ENCODE data around the gene FOXC1.

DNA sequence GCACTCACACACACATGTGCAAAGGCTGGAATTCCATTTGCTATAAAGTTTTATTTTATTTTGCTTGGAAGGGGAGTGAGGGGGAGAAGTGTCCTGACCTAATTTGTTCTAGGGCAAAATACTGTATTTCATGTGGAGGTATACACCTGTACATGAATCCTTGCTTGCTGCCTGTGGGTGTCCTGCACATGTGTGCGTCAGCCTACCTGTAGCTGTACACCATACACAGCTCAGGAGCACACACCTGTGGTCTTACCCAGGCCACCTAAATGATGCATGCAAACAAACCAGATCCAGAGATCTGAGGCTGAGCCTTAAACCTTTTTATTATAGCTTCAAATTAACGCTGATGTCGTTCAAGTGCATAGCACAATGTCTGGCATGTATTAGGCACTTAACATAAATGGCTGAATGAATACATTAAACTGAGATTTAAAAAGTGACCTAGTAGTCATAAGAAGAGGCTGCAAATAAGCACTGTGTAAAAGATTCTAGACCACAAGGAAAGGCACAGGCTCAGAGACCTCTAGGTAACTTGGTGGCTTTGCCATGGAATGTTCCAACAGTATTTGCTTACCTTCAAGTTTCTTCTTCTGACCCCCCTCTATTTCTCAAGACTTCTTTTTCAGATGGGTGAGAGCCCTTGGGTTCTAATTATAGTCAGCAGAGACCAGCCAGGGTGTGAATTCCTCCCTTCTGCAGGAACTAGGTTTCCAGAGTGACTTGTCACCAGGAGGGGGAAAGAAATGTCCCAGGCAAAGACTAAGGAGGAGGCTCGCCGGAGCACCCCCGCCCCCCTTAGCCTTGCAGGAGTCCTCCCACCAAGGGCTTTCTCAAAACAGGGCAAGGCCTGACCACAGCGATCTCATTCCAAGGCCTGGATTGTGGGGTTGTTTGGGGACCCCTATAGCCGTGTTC is 13.4 kb downstream of the FOXC1 start:
- TF ChIP-seq POU2F2 (IDR thresholded peaks at IDR 0.05; ENCODE audit: low read depth, low read length) (no peak), TAF1 (IDR thresholded peaks at IDR 0.05; ENCODE audit: low read depth, low read length) (no peak), POLR2A (IDR thresholded peaks at IDR 0.05; ENCODE audit: low read depth, low read length) (no peak), POLR2AphosphoS5 (IDR thresholded peaks at IDR 0.05; ENCODE audit: low read depth, low read length) (no peak), SPI1 (IDR thresholded peaks at IDR 0.05; ENCODE audit: low read depth, low read length) (no peak)

All from GM12891 (cell line).